Spleen (tissue), 11 donors: ENCODE results near the gene DLG1. TPM values are rescaled to one million over a fixed set of nuclear protein-coding genes. Genes with fewer than 3 reads are reported as not detected.

Source experiments
- DNase-seq: peaks from one replicate; pipeline ENCODE4 v3.0.0-alpha.2; 2020
- H3K27ac ChIP-seq, 8 donors: fragments of 200-600 bp; sonication (generic) in 7 of 8; 1 replicate in 4 of 8; 2 replicates in 4 of 8; pipeline versions ENCODE4 v1.5.0 to v1.8.0; 2016 to 2021; ENCODE audit warnings: inconsistent platforms in 4 of 8, mild to moderate bottlenecking in 4 of 8, moderate library complexity in 1 of 8
- H3K27me3 ChIP-seq, 7 donors: fragments of 200-600 bp; sonication (generic) in 6 of 7; replicated peaks in 1 of 7; 1 replicate in 4 of 7; 2 replicates in 3 of 7; pipeline versions ENCODE4 v1.5.0 to v1.8.0; 2016 to 2021; ENCODE audit warnings: inconsistent platforms in 3 of 7, mild to moderate bottlenecking in 1 of 7
- H3K36me3 ChIP-seq, 6 donors: fragments of 200-600 bp; sonication (generic) in 5 of 6; 1 replicate in 4 of 6; 2 replicates in 2 of 6; pipeline versions ENCODE4 v1.5.0 to v1.8.0; 2016 to 2021; ENCODE audit warnings: inconsistent platforms in 2 of 6
- H3K4me1 ChIP-seq, 6 donors: fragments of 200-600 bp; sonication (generic) in 5 of 6; 1 replicate in 3 of 6; 2 replicates in 3 of 6; pipeline versions ENCODE4 v1.5.0 to v1.8.0; 2016 to 2021; ENCODE audit warnings: inconsistent platforms in 3 of 6
- H3K4me3 ChIP-seq, 8 donors: fragments of 200-600 bp; sonication (generic) in 7 of 8; 1 replicate in 4 of 8; 2 replicates in 4 of 8; pipeline versions ENCODE4 v1.5.0 to v1.8.0; 2016 to 2021; ENCODE audit warnings: inconsistent platforms in 4 of 8, mild to moderate bottlenecking in 4 of 8, moderate library complexity in 2 of 8
- H3K9me3 ChIP-seq, 8 donors: fragments of 200-600 bp; sonication (generic) in 7 of 8; 1 replicate in 4 of 8; 2 replicates in 4 of 8; pipeline versions ENCODE4 v1.5.0 to v1.8.0; 2016 to 2021; ENCODE audit warnings: inconsistent platforms in 4 of 8
- CTCF ChIP-seq, 11 experiments: fragments of 200-600 bp in 7 of 11; fragments of 450-650 bp in 4 of 11; sonication (generic) in 4 of 11; IDR thresholded peaks in 8 of 11; conservative IDR thresholded peaks in 3 of 11; 1 replicate in 7 of 11; 2 replicates in 4 of 11; pipeline versions ENCODE4 v1.4.0 to v1.8.0; 2016 to 2021; ENCODE audit warnings: antibody characterized with exemption in 11 of 11, inconsistent platforms in 4 of 11, mild to moderate bottlenecking in 1 of 11
- POLR2A ChIP-seq, 3 donors: fragments of 450-650 bp; IDR thresholded peaks; one replicate each; pipeline ENCODE4 v1.5.1; 2017; ENCODE audit warnings: antibody characterized with exemption in 3 of 3, mild to moderate bottlenecking in 1 of 3
- POLR2AphosphoS5 ChIP-seq, 3 donors: sonication (generic); formaldehyde crosslinking; IDR thresholded peaks; one replicate each; pipeline ENCODE4 v1.5.1; 2017; ENCODE audit warnings: antibody characterized with exemption in 3 of 3
- WGBS, 5 donors: extraction: QIAGEN DNeasy Blood & Tissue Kit in 3 of 5; methylation state at CpG; one replicate each; pipeline versions ENCODE4 v1.1.5 to v1.1.7; 2013 to 2018; 5-methylcytosine and 5-hydroxymethylcytosine counted together
- intact Hi-C: fragments of 100-400 bp; cut with DNase I; formaldehyde crosslinking; loops from one replicate; pipeline ENCODE4 v1.15.0; 2023; ENCODE audit warnings: low total_unique reads
- polyA plus RNA-seq, 3 donors: library from polyadenylated mRNA; stranded (reverse); fragments of 200-250 nt; gene quantifications; one replicate each; pipeline ENCODE4 v1.2.1, GENCODE V29; 2013
- total RNA-seq, 7 donors: library from RNA; depleted of rRNA in 3 of 7; stranded (reverse); fragments of >200 nt in 3 of 7; fragmentation: NEBNext Ultra II Directional in 4 of 7; extraction: Animal tissue kit (Norgen Biotek cat#: 25700) in 4 of 7; gene quantifications; one replicate each; pipeline versions ENCODE4 v1.1.0 to v1.2.1, GENCODE V29; 2016 to 2021
- donor health status: healthy with polysubstance abuse.
- donor health status: DM: no; HTN: no; CAD: no; lungs with moderate emphysema.
- donor health status: DM: no; HTN: no; CAD: no.
- donor health status: Bipolar disorder and iron deficiency.
- donor health status: healthy.
- donor health status: DM: no; HTN: no; CAD: no.
- donor health status: DM: yes; HTN: yes; CAD: no.

Gene DLG1
- total and polyA plus RNA-seq, 10 donors: 11.0 to 92.3 (median 59.1) TPM

- peaks cover 0 to 4% (median 0%) of the 10 kb centered on the region in 6 donors for H3K36me3 ChIP-seq
- DNase-seq: no peak
- 94 to 99% (median 98%) methylated on average over 4 of the region's 4 CpGs for WGBS, 5 donors
- H3K4me1 ChIP-seq: peaks cover 0 to 9% (median 0%) of the 10 kb centered on the region in 6 donors
- TF ChIP-seq POLR2A (IDR thresholded peaks at IDR 0.05) (no peak), CTCF (IDR thresholded peaks at IDR 0.05 in 8 of 11, conservative IDR thresholded peaks at IDR 0.05 in 3 of 11) (no peak), POLR2AphosphoS5 (IDR thresholded peaks at IDR 0.05) (no peak)
- H3K9me3 ChIP-seq: no peaks in the 10 kb centered on the region
- no peaks in the 10 kb centered on the region for H3K27me3 ChIP-seq
- H3K4me3 ChIP-seq: no peak overlapping the region
- H3K27ac ChIP-seq: no peak overlapping the region
- intact Hi-C loops: no loop called here
These were observed 124.8 kb downstream of the DLG1 start for GRCh38 chr3:197173620-197174019.

GRCh38 chr3:197171481-197172067, 126.8 kb downstream of the DLG1 start:
- Histone ChIP-seq H3K4me3 (no peak overlapping the region), H3K36me3 (peaks cover 0 to 4% (median 0%) of the 10 kb centered on the region in 6 donors), H3K4me1 (peaks cover 0 to 9% (median 0%) of the 10 kb centered on the region in 6 donors), H3K9me3 (no peaks in the 10 kb centered on the region), H3K27me3 (no peaks in the 10 kb centered on the region), H3K27ac (no peak overlapping the region)
- intact Hi-C loops: no loop called here
- no peak for DNase-seq
- TF ChIP-seq POLR2AphosphoS5 (IDR thresholded peaks at IDR 0.05): no peak
- TF ChIP-seq CTCF (IDR thresholded peaks at IDR 0.05 in 8 of 11, conservative IDR thresholded peaks at IDR 0.05 in 3 of 11): no peak
- TF ChIP-seq POLR2A (IDR thresholded peaks at IDR 0.05): no peak
- 62 to 92% (median 66%) methylated on average over 1 of the region's 1 CpG for whole genome bisulfite sequencing, 5 donors

GRCh38 chr3:197169028-197169427, 129.4 kb downstream of the DLG1 start:
- Histone ChIP-seq H3K36me3 (peaks cover 0 to 15% (median 0%) of the 10 kb centered on the region in 6 donors), H3K4me1 (no peaks in the 10 kb centered on the region), H3K27ac (no peak overlapping the region), H3K4me3 (no peak overlapping the region), H3K27me3 (no peaks in the 10 kb centered on the region), H3K9me3 (no peaks in the 10 kb centered on the region)
- intact Hi-C loops: no loop called here
- DNase-seq: no peak
- TF ChIP-seq POLR2A (IDR thresholded peaks at IDR 0.05) (no peak), POLR2AphosphoS5 (IDR thresholded peaks at IDR 0.05) (no peak), CTCF (IDR thresholded peaks at IDR 0.05 in 8 of 11, conservative IDR thresholded peaks at IDR 0.05 in 3 of 11) (no peak)
- WGBS, 5 donors: 94 to 100% (median 98%) methylated on average over 1 of the region's 1 CpG

DNA sequence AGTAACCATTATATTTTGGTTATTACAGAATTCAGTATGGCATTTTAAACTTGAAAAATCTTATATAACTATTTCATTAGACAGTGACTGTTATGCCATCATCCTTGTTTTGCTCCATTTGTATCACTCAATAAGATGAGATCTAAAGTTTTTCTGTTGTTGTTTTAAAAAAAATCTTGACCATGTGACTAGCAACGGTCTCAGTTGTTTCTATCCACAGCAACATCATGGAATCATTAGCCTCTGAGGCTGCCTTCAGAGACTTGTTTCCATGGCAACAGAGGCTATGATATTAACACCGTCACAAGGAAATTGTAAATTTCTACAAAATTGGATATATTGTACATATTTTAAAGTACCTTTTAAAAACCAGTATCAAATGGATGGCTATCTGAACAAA, 129.8 kb downstream of the DLG1 start:
- 72 to 88% (median 86%) methylated on average over 2 of the region's 2 CpGs for WGBS, 5 donors
- DNase-seq: no peak
- Histone ChIP-seq H3K36me3 (peaks cover 0 to 19% (median 0%) of the 10 kb centered on the region in 6 donors), H3K4me1 (no peaks in the 10 kb centered on the region), H3K27ac (no peak overlapping the region), H3K4me3 (no peak overlapping the region), H3K27me3 (no peaks in the 10 kb centered on the region), H3K9me3 (no peaks in the 10 kb centered on the region)
- TF ChIP-seq POLR2A (IDR thresholded peaks at IDR 0.05) (no peak), POLR2AphosphoS5 (IDR thresholded peaks at IDR 0.05) (no peak), CTCF (IDR thresholded peaks at IDR 0.05 in 8 of 11, conservative IDR thresholded peaks at IDR 0.05 in 3 of 11) (no peak)
- intact Hi-C loops: no loop called here
